PFSK-1 (cell line): ENCODE measurements around the gene TAOK2.

Source experiments
- FOXP2 ChIP-seq: optimal IDR thresholded peaks from 2 replicates; pipeline ENCODE3; 2011; ENCODE audit warnings: borderline replicate concordance, control low read depth, inconsistent platforms; ENCODE audit not compliant: insufficient read depth; ENCODE audit errors: extremely low read length, extremely low read depth
- POLR2AphosphoS5 ChIP-seq: IDR thresholded peaks from 2 replicates; pipeline ENCODE4 v1.6.1; 2012; ENCODE audit warnings: low read depth, mild to moderate bottlenecking, control low read depth, low read length, moderate library complexity
- SIN3A ChIP-seq: IDR thresholded peaks from 2 replicates; pipeline ENCODE4 v1.6.1; 2012; ENCODE audit warnings: mild to moderate bottlenecking, low read length, moderate library complexity, borderline replicate concordance; ENCODE audit not compliant: insufficient read depth
- TAF1 ChIP-seq: IDR thresholded peaks from 2 replicates; pipeline ENCODE4 v1.6.1; 2012; ENCODE audit warnings: low read length, control low read depth, borderline replicate concordance; ENCODE audit not compliant: insufficient read depth
- TF ChIP-seq, protein P1 (sequence below), 2 experiments: IDR thresholded peaks; 2 replicates each; pipeline versions ENCODE4 v1.6.1 to v1.8.0; 2011 to 2012; ENCODE audit warnings: low read depth in 2 of 2, low read length in 2 of 2, control low read depth in 1 of 2, inconsistent platforms in 1 of 2, mild to moderate bottlenecking in 1 of 2, moderate library complexity in 1 of 2; ENCODE audit not compliant: insufficient read depth in 1 of 2

Gene TAOK2

GRCh38 chr16:30006095-30006473, 32.4 kb downstream of the TAOK2 start:
- TF ChIP-seq, protein P1, sequence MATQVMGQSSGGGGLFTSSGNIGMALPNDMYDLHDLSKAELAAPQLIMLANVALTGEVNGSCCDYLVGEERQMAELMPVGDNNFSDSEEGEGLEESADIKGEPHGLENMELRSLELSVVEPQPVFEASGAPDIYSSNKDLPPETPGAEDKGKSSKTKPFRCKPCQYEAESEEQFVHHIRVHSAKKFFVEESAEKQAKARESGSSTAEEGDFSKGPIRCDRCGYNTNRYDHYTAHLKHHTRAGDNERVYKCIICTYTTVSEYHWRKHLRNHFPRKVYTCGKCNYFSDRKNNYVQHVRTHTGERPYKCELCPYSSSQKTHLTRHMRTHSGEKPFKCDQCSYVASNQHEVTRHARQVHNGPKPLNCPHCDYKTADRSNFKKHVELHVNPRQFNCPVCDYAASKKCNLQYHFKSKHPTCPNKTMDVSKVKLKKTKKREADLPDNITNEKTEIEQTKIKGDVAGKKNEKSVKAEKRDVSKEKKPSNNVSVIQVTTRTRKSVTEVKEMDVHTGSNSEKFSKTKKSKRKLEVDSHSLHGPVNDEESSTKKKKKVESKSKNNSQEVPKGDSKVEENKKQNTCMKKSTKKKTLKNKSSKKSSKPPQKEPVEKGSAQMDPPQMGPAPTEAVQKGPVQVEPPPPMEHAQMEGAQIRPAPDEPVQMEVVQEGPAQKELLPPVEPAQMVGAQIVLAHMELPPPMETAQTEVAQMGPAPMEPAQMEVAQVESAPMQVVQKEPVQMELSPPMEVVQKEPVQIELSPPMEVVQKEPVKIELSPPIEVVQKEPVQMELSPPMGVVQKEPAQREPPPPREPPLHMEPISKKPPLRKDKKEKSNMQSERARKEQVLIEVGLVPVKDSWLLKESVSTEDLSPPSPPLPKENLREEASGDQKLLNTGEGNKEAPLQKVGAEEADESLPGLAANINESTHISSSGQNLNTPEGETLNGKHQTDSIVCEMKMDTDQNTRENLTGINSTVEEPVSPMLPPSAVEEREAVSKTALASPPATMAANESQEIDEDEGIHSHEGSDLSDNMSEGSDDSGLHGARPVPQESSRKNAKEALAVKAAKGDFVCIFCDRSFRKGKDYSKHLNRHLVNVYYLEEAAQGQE (IDR thresholded peaks at IDR 0.05; ENCODE audit: insufficient read depth in 1 of 2, low read depth in 2 of 2, low read length in 2 of 2) = no peak
- no peak for TF ChIP-seq FOXP2
- no peak for TF ChIP-seq TAF1
- no peak for TF ChIP-seq POLR2AphosphoS5
- TF ChIP-seq SIN3A = no peak

DNA sequence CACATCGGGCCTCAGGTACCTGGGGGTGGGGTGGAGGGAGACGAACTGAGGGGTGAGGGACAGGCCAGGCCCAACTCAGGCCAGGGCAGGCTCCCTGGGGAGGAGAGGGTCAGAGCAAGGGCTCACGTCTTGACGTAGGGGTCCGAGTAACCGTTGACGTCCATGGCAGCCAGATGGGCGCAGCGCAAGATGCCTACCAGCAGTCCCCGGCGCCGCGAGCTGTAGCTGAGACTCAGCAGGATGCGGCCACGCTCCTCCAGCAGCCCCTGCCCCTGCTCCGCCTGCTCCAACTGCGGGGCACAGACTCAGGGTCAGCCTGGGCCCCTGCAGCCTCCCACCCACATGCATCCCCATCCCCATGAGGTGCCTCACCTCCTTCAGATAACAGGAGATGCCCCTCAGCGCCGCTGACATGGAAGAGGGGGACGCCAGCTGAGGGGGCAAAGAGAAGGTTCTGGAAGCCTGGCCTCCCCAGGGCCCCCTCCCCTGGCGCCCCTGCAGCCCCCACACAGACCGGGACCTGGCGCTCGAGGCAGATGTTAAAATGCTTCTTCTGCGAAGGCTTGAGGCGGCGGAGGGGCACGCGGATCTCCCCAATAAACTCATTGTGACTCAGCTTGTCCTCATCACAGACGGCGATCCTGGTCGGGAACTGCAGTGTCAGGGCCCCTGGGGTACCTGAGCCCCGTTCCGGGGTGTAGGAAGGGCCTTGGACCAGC, 33.1 kb downstream of the TAOK2 start:
- TF ChIP-seq, protein P1 (IDR thresholded peaks at IDR 0.05; ENCODE audit: insufficient read depth in 1 of 2, low read depth in 2 of 2, low read length in 2 of 2) = no peak
- TF ChIP-seq SIN3A (no peak), TAF1 (no peak), POLR2AphosphoS5 (no peak), FOXP2 (no peak)

DNA sequence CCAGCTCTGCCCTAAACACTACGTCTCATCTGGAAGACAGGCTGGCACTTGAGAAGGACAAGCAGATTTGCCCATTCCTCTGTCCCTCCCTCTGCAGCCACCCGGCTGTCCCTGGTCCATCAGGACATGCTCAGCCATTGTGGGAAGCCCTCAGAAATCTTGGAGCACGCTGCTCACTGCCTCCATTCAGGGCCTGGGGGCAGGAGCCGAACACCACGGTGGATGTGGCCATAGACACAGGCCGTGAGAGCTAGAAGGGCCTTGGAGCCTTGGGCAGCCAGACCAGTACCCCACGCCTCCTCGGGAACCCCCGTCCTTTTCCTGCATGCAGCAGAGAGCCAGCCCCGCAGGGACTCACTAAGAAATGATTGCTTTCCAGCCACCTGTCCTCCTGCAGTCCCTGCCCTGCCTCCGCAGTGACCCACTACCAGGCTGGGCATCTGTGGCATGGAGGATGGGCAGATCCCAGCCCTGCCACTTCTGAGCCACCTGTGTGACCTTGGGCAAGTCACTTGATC, 33.8 kb downstream of the TAOK2 start:
- TF ChIP-seq SIN3A (no peak), FOXP2 (no peak), TAF1 (no peak), POLR2AphosphoS5 (no peak)
- TF ChIP-seq, protein P1 (IDR thresholded peaks at IDR 0.05; ENCODE audit: insufficient read depth in 1 of 2, low read depth in 2 of 2, low read length in 2 of 2) = no peak

- TF ChIP-seq, protein P1 (IDR thresholded peaks at IDR 0.05; ENCODE audit: insufficient read depth in 1 of 2, low read depth in 2 of 2, low read length in 2 of 2) = no peak
- no peak for TF ChIP-seq TAF1
- no peak for TF ChIP-seq SIN3A
Observed at GRCh38 chr16:30009085-30009862, 35.6 kb downstream of the TAOK2 start.
